ENCODE measurements around the gene SV2A. TPM values are rescaled to one million over a fixed set of nuclear protein-coding genes. Genes with fewer than 3 reads are reported as not detected.
A peak's percentile ranks its signal among the peaks of the same experiment; 100 is the strongest.

SV2A gene
- total RNA-seq, 1 donor from 2014 or later, result 1.7 TPM

GRCh38 chr1:149906570-149907075 lies 11.0 kb downstream of the SV2A start:
- Histone ChIP-seq H3K27me3 (no peaks in the 10 kb centered on the region), H3K36me3 (no peaks in the 10 kb centered on the region), H3K9me3 (no peaks in the 10 kb centered on the region), H3K4me3 (no peak overlapping the region), H3K4me1 (no peaks in the 10 kb centered on the region), H3K27ac (no peak overlapping the region)
- ATAC-seq (no peak), DNase-seq (no peak)
- no peak for TF ChIP-seq CTCF (IDR thresholded peaks at IDR 0.05)
- intact Hi-C loops (cut with DNase I), result no loop called here

GRCh38 chr1:149903836-149904491 lies 13.7 kb downstream of the SV2A start:
- no peak for DNase-seq
- Histone ChIP-seq H3K4me1 (peaks cover 5% of the 10 kb centered on the region), H3K9me3 (no peaks in the 10 kb centered on the region), H3K4me3 (no peak overlapping the region), H3K36me3 (no peaks in the 10 kb centered on the region), H3K27ac (no peak overlapping the region), H3K27me3 (no peaks in the 10 kb centered on the region)
- no peak for TF ChIP-seq CTCF (IDR thresholded peaks at IDR 0.05)
- intact Hi-C loops (cut with DNase I), result no loop called here
- ATAC-seq, result no peak

- Histone ChIP-seq H3K27me3 (no peaks in the 10 kb centered on the region), H3K36me3 (no peaks in the 10 kb centered on the region), H3K4me3 (peak within 1 kb of the TSS; percentile 63), H3K27ac (peak within 1 kb of the TSS; percentile 89), H3K4me1 (peaks cover 5% of the 10 kb centered on the region), H3K9me3 (no peaks in the 10 kb centered on the region)
- DNase-seq (peak; percentile 96), ATAC-seq (peak; percentile 99)
- intact Hi-C loops (cut with DNase I), result no loop called here
- no peak for TF ChIP-seq CTCF (IDR thresholded peaks at IDR 0.05)
Observed at GRCh38 chr1:149899460-149900284, 18.0 kb downstream of the SV2A start, which contains the start of gene BOLA1. BOLA1 (plus strand) TSS chr1:149899568; CDS start chr1:149900060, 492 bp downstream.

- Histone ChIP-seq H3K27me3 (no peaks in the 10 kb centered on the region), H3K9me3 (no peaks in the 10 kb centered on the region), H3K4me3 (no peak overlapping the region), H3K36me3 (no peaks in the 10 kb centered on the region), H3K27ac (no peak overlapping the region), H3K4me1 (peaks cover 5% of the 10 kb centered on the region)
- ATAC-seq, result no peak
- intact Hi-C loops (cut with DNase I), result no loop called here
- DNase-seq, result no peak
- no peak for TF ChIP-seq CTCF (IDR thresholded peaks at IDR 0.05)
Observed at GRCh38 chr1:149896575-149896974, 21.1 kb downstream of the SV2A start.

GRCh38 chr1:149888999-149889289 lies 28.7 kb downstream of the SV2A start:
- no peak for ATAC-seq
- Histone ChIP-seq H3K4me1 (peaks cover 13% of the 10 kb centered on the region), H3K27me3 (no peaks in the 10 kb centered on the region), H3K27ac (peak overlapping the region; percentile 100), H3K4me3 (peak overlapping the region; percentile 64), H3K36me3 (no peaks in the 10 kb centered on the region), H3K9me3 (no peaks in the 10 kb centered on the region)
- intact Hi-C loops (cut with DNase I), result no loop called here
- no peak for DNase-seq
- TF ChIP-seq CTCF (IDR thresholded peaks at IDR 0.05), result no peak
